GM12878 (cell line): Measurements from ENCODE around the gene SYMPK. TPM values are rescaled to one million over a fixed set of nuclear protein-coding genes. Genes with fewer than 3 reads are reported as not detected.
A peak's percentile ranks its signal among the peaks of the same experiment; 100 is the strongest.

Experiments
- ATF3 ChIP-seq: IDR thresholded peaks from 2 replicates; pipeline ENCODE4 v1.6.1; 2011; ENCODE audit warnings: low read depth, mild to moderate bottlenecking, low read length, moderate library complexity, borderline replicate concordance; ENCODE audit errors: extremely low read depth
- BCL11A ChIP-seq: IDR thresholded peaks from 2 replicates; pipeline ENCODE4 v1.6.1; 2011; ENCODE audit warnings: low read depth, low read length
- CBFB ChIP-seq: IDR thresholded peaks from 2 replicates; pipeline ENCODE4 v1.6.1; 2016; ENCODE audit warnings: antibody characterized with exemption, low read depth
- CBX3 ChIP-seq: fragments of 200-600 bp; sonication (generic); IDR thresholded peaks from 2 replicates; pipeline ENCODE4 v1.6.1; 2016; ENCODE audit warnings: low read depth, borderline replicate concordance
- CEBPB ChIP-seq, 2 experiments: fragments of 150-350 bp in 1 of 2; IDR thresholded peaks; 2 replicates each; pipeline ENCODE4 v1.6.1; 2012 to 2014; ENCODE audit warnings: low read depth in 2 of 2, low read length in 2 of 2, borderline replicate concordance in 1 of 2, inconsistent platforms in 1 of 2
- CEBPZ ChIP-seq: fragments of 150-350 bp; IDR thresholded peaks from 2 replicates; pipeline ENCODE4 v1.6.1; 2016; ENCODE audit warnings: low read depth, low read length
- CREM ChIP-seq: IDR thresholded peaks from 2 replicates; pipeline ENCODE4 v1.6.1; 2014; ENCODE audit warnings: antibody characterized with exemption, low read depth
- HSF1 ChIP-seq: fragments of 150-350 bp; IDR thresholded peaks from 2 replicates; pipeline ENCODE4 v1.6.1; 2014; ENCODE audit warnings: mild to moderate bottlenecking, low read depth, low read length
- NBN ChIP-seq: fragments of 450-650 bp; IDR thresholded peaks from 2 replicates; pipeline ENCODE4 v1.6.1; 2016
- NR2F1 ChIP-seq: fragments of 450-650 bp; conservative IDR thresholded peaks from 2 replicates; pipeline ENCODE4 v1.6.1; 2017; ENCODE audit warnings: mild to moderate bottlenecking
- SMC3 ChIP-seq: IDR thresholded peaks from 2 replicates; pipeline ENCODE4 v1.6.1; 2011; ENCODE audit warnings: low read length, improper control_type of control experiment, borderline replicate concordance
- SUPT20H ChIP-seq: IDR thresholded peaks from 2 replicates; pipeline ENCODE4 v1.6.1; 2011; ENCODE audit warnings: low read depth, mild to moderate bottlenecking, low read length, moderate library complexity, borderline replicate concordance; ENCODE audit not compliant: control insufficient read depth
- TCF3 ChIP-seq: IDR thresholded peaks from 2 replicates; pipeline ENCODE4 v1.6.1; 2012; ENCODE audit warnings: low read depth, mild to moderate bottlenecking, low read length, borderline replicate concordance; ENCODE audit not compliant: insufficient read depth
- USF2 ChIP-seq: IDR thresholded peaks from 2 replicates; pipeline ENCODE4 v1.6.1; 2011; ENCODE audit warnings: low read depth, low read length, improper control_type of control experiment, borderline replicate concordance
- ZNF217 ChIP-seq: fragments of 450-650 bp; IDR thresholded peaks from 2 replicates; pipeline ENCODE4 v1.6.1; 2017; ENCODE audit warnings: antibody characterized with exemption, mild to moderate bottlenecking
- ZZZ3 ChIP-seq: IDR thresholded peaks from 2 replicates; pipeline ENCODE4 v1.6.1; 2011; ENCODE audit warnings: low read depth; ENCODE audit not compliant: control insufficient read depth, insufficient read length
- polyA plus RNA-seq, 11 experiments: library from polyadenylated mRNA; depleted of rRNA in 4 of 11; unstranded in 6 of 11; stranded (reverse) in 5 of 11; fragments of >200 nt; fragmentation: Nextera tagmentation in 4 of 11; fragmentation: Illumina TruSeq in 1 of 11; extraction: Ambion mirVana in 4 of 11; extraction: Trizol in 1 of 11; gene quantifications; 1 replicate in 1 of 11; 2 replicates in 10 of 11; pipeline versions ENCODE4 v1.2.1 to v1.2.3, GENCODE V29; 2011 to 2016; ENCODE audit warnings: inconsistent platforms in 2 of 11, missing spikeins in 2 of 11, low read depth in 1 of 11
- total RNA-seq, 4 experiments: library from RNA; depleted of rRNA in 3 of 4; stranded (reverse); fragments of >200 nt in 3 of 4; fragmentation: Illumina TruSeq in 1 of 4; extraction: Trizol in 1 of 4; gene quantifications; 2 replicates each; pipeline versions ENCODE4 v1.2.1 to v1.2.3, GENCODE V29; 2013 to 2021
- TF ChIP-seq, protein P1 (sequence below): fragments of 450-650 bp; IDR thresholded peaks from 2 replicates; pipeline ENCODE4 v1.6.1; 2017; ENCODE audit warnings: borderline replicate concordance
- TF ChIP-seq, protein P2 (sequence below): fragments of 450-650 bp; IDR thresholded peaks from 2 replicates; pipeline ENCODE4 v1.6.1; 2018; ENCODE audit warnings: mild to moderate bottlenecking, low read depth, moderate library complexity; ENCODE audit not compliant: partially characterized antibody

SYMPK gene
- total and polyA plus RNA-seq, 10 of the 15 experiments (the other 5 are each of a cell fraction or from before 2014, with no cell fraction given), result 0.49 to 109 (median 42.5) TPM

- TF ChIP-seq CEBPZ (no peak), NBN (peak; percentile 89), SUPT20H (no peak), TCF3 (peak; percentile 87), USF2 (no peak), ZNF217 (peak; percentile 81; the same call in 1 of the 2 replicates), NR2F1 (peak; percentile 39), HSF1 (no peak), CEBPB (IDR thresholded peaks at IDR 0.05; ENCODE audit: borderline replicate concordance in 1 of 2, low read depth in 2 of 2, low read length in 2 of 2) (no peak), ZZZ3 (no peak), CBFB (peak; percentile 24; the same call in 1 of the 2 replicates), BCL11A (peak; percentile 30; the same call in 1 of the 2 replicates), SMC3 (peak; percentile 95), CREM (peak; percentile 64), ATF3 (peak; percentile 64; the same call in 1 of the 2 replicates), CBX3 (no peak)
- TF ChIP-seq, protein P1, sequence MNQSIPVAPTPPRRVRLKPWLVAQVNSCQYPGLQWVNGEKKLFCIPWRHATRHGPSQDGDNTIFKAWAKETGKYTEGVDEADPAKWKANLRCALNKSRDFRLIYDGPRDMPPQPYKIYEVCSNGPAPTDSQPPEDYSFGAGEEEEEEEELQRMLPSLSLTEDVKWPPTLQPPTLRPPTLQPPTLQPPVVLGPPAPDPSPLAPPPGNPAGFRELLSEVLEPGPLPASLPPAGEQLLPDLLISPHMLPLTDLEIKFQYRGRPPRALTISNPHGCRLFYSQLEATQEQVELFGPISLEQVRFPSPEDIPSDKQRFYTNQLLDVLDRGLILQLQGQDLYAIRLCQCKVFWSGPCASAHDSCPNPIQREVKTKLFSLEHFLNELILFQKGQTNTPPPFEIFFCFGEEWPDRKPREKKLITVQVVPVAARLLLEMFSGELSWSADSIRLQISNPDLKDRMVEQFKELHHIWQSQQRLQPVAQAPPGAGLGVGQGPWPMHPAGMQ, result peak; percentile 29; the same call in 1 of the 2 replicates
- TF ChIP-seq, protein P2, sequence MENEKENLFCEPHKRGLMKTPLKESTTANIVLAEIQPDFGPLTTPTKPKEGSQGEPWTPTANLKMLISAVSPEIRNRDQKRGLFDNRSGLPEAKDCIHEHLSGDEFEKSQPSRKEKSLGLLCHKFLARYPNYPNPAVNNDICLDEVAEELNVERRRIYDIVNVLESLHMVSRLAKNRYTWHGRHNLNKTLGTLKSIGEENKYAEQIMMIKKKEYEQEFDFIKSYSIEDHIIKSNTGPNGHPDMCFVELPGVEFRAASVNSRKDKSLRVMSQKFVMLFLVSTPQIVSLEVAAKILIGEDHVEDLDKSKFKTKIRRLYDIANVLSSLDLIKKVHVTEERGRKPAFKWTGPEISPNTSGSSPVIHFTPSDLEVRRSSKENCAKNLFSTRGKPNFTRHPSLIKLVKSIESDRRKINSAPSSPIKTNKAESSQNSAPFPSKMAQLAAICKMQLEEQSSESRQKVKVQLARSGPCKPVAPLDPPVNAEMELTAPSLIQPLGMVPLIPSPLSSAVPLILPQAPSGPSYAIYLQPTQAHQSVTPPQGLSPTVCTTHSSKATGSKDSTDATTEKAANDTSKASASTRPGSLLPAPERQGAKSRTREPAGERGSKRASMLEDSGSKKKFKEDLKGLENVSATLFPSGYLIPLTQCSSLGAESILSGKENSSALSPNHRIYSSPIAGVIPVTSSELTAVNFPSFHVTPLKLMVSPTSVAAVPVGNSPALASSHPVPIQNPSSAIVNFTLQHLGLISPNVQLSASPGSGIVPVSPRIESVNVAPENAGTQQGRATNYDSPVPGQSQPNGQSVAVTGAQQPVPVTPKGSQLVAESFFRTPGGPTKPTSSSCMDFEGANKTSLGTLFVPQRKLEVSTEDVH, result no peak
Measured at GRCh38 chr19:45882652-45883585, 20.0 kb upstream of the SYMPK start (continued).
